Sigmoid colon (tissue), 4 donors: ENCODE results near the gene CCL17.

Source experiments
- EP300 ChIP-seq, 4 donors: sonication (generic); formaldehyde crosslinking; IDR thresholded peaks; one replicate each; pipeline ENCODE4 v1.6.1; 2017; ENCODE audit warnings: antibody characterized with exemption in 4 of 4
- POLR2AphosphoS5 ChIP-seq, 4 donors: sonication (generic); formaldehyde crosslinking; IDR thresholded peaks; one replicate each; pipeline ENCODE4 v1.6.1; 2017; ENCODE audit warnings: antibody characterized with exemption in 4 of 4

DNA sequence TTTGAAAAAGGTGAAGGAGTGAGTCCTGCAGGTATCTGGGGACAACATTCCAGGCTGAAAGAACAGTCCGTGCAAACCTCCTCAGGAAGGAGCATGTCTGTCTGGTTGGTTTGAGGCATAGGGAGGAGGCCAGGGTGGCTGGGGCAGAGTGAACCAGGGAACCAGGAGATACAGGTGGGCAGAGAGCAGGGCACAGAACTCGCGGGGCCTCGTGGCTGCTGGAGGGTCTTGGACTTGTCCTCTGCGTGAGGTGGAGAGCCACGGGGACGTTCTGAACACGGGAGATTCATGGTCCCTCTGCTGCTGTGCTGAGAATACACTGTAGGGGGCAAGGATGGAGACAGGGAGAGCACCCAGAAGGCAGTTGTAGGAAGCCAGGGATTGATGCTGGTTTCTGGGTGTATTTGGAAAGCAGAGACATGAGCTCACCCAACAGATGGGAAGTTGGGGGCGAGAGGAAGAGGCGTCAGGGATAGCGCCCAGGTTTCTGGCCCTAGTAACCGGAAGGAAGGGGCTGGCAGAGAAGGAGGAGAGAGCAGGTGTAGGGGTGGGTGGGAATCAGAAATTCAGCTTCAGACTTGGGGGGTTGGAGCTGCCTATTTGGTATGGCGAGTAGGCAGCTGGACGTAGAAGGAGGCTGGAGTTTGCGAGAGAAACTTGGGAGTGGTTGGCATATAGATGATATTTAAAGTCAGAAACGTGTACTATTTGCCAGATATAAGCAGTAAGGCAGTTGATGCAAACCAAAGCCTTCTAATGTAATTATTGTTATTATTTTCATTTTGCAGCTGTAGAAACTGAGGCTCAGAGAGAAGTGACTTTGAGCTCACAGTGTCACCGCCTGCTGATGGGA, at the start of gene CCL17:
- TF ChIP-seq EP300 (IDR thresholded peaks at IDR 0.05) = no peak
- TF ChIP-seq POLR2AphosphoS5 (IDR thresholded peaks at IDR 0.05) = no peak
